CD14-positive monocyte (primary cell): Measurements from ENCODE around the gene FEM1C. TPM values are rescaled to one million over a fixed set of nuclear protein-coding genes. Genes with fewer than 3 reads are reported as not detected.
A peak's percentile ranks its signal among the peaks of the same experiment; 100 is the strongest.

Experiments
- DNase-seq, 3 donors: peaks; one replicate each; pipeline ENCODE4 v3.0.0-alpha.2; 2011 to 2022
- H2AFZ ChIP-seq: 2 replicates; pipeline ENCODE4 v1.6.0; 2012; ENCODE audit warnings: mild to moderate bottlenecking, low read depth, low read length, inconsistent platforms; ENCODE audit not compliant: insufficient read depth, poor library complexity, severe bottlenecking
- H3K27ac ChIP-seq, 2 donors: 1 replicate in 1 of 2; 2 replicates in 1 of 2; pipeline ENCODE4 v1.5.1; 2012 to 2013; ENCODE audit warnings: low read length in 2 of 2, control low read depth in 1 of 2, inconsistent platforms in 1 of 2, low read depth in 1 of 2, mild to moderate bottlenecking in 1 of 2
- H3K27me3 ChIP-seq, 2 donors: one replicate each; pipeline versions ENCODE4 v1.6.0 to v1.6.1; 2011 to 2013; ENCODE audit warnings: low read length in 2 of 2; ENCODE audit not compliant: control insufficient read depth in 2 of 2, insufficient read depth in 2 of 2
- H3K36me3 ChIP-seq, 2 donors: replicated peaks in 1 of 2; 1 replicate in 1 of 2; 2 replicates in 1 of 2; pipeline versions ENCODE4 v1.5.1 to v1.6.1; 2012 to 2013; ENCODE audit warnings: low read length in 2 of 2, control low read depth in 1 of 2, inconsistent platforms in 1 of 2, mild to moderate bottlenecking in 1 of 2; ENCODE audit not compliant: insufficient read depth in 2 of 2, control insufficient read depth in 1 of 2
- H3K4me1 ChIP-seq, 2 donors: 1 replicate in 1 of 2; 2 replicates in 1 of 2; pipeline versions ENCODE4 v1.5.1 to v1.6.1; 2012 to 2013; ENCODE audit warnings: low read length in 2 of 2, control low read depth in 1 of 2, inconsistent platforms in 1 of 2, mild to moderate bottlenecking in 1 of 2, moderate library complexity in 1 of 2; ENCODE audit not compliant: insufficient read depth in 2 of 2, control insufficient read depth in 1 of 2
- H3K4me2 ChIP-seq: replicated peaks from 2 replicates; pipeline ENCODE3; 2012; ENCODE audit warnings: low read length, moderate library complexity, mild to moderate bottlenecking; ENCODE audit not compliant: poor library complexity, severe bottlenecking; ENCODE audit errors: extremely low read depth
- H3K4me3 ChIP-seq, 3 experiments: fragments of 200-600 bp in 1 of 3; sonication (generic) in 1 of 3; replicated peaks in 1 of 3; 1 replicate in 2 of 3; 2 replicates in 1 of 3; pipeline ENCODE4 v1.5.1; 2011 to 2013; ENCODE audit warnings: low read length in 3 of 3, mild to moderate bottlenecking in 3 of 3, control low read depth in 2 of 3, low read depth in 2 of 3, inconsistent platforms in 1 of 3, moderate library complexity in 1 of 3
- H3K79me2 ChIP-seq: 2 replicates; pipeline ENCODE4 v1.6.0; 2012; ENCODE audit warnings: mild to moderate bottlenecking, control low read depth, inconsistent platforms, low read length, moderate library complexity; ENCODE audit not compliant: insufficient read depth
- H3K9ac ChIP-seq: 2 replicates; pipeline ENCODE4 v1.6.0; 2017; ENCODE audit warnings: low read length, mild to moderate bottlenecking; ENCODE audit not compliant: insufficient read depth, poor library complexity, severe bottlenecking
- H3K9me3 ChIP-seq, 2 donors: replicated peaks in 1 of 2; 1 replicate in 1 of 2; 2 replicates in 1 of 2; pipeline versions ENCODE4 v1.5.1 to v1.6.1; 2012 to 2013; ENCODE audit warnings: low read length in 2 of 2, control low read depth in 1 of 2; ENCODE audit not compliant: control insufficient read depth in 1 of 2, insufficient read depth in 1 of 2
- H4K20me1 ChIP-seq: 2 replicates; pipeline ENCODE4 v1.6.0; 2012; ENCODE audit warnings: mild to moderate bottlenecking, low read length, control low read depth, moderate library complexity; ENCODE audit not compliant: insufficient read depth
- H3K27ac Mint-ChIP-seq, 7 donors: one replicate each; pipeline ENCODE4 v1.8.0; 2020; ENCODE audit warnings: mild to moderate bottlenecking in 7 of 7, mixed read lengths in 7 of 7, moderate library complexity in 6 of 7, inconsistent platforms in 2 of 7
- H3K27me3 Mint-ChIP-seq, 3 donors: one replicate each; pipeline ENCODE4 v1.8.0; 2021 to 2022; ENCODE audit warnings: low read depth in 3 of 3, mild to moderate bottlenecking in 3 of 3, mixed read lengths in 3 of 3, moderate library complexity in 3 of 3, inconsistent platforms in 1 of 3
- H3K36me3 Mint-ChIP-seq, 2 donors: one replicate each; pipeline ENCODE4 v1.8.0; 2020; ENCODE audit warnings: mixed read lengths in 2 of 2, inconsistent platforms in 1 of 2, mild to moderate bottlenecking in 1 of 2
- H3K4me1 Mint-ChIP-seq: one replicate; pipeline ENCODE4 v1.8.0; 2020; ENCODE audit warnings: mild to moderate bottlenecking, mixed read lengths
- H3K4me3 Mint-ChIP-seq, 2 donors: one replicate each; pipeline ENCODE4 v1.8.0; 2020; ENCODE audit warnings: mild to moderate bottlenecking in 2 of 2, mixed read lengths in 2 of 2, moderate library complexity in 1 of 2
- H3K9me3 Mint-ChIP-seq, 7 donors: one replicate each; pipeline ENCODE4 v1.8.0; 2020 to 2022; ENCODE audit warnings: mixed read lengths in 7 of 7, mild to moderate bottlenecking in 6 of 7, moderate library complexity in 6 of 7, inconsistent platforms in 2 of 7
- WGBS: methylation state at CpG from one replicate; pipeline ENCODE4 v1.1.5; 2013; ENCODE audit warnings: missing lambda C conversion rate; ENCODE audit not compliant: insufficient coverage; 5-methylcytosine and 5-hydroxymethylcytosine counted together
- intact Hi-C, 2 donors: fragments of 100-400 bp; cut with micrococcal nuclease; formaldehyde crosslinking; loops; one replicate each; pipeline versions ENCODE4 v1.15.0 to v1.15.1; 2023
- polyA plus RNA-seq, 3 donors: library from polyadenylated mRNA; depleted of rRNA in 1 of 3; unstranded in 2 of 3; stranded (reverse) in 1 of 3; fragments of 300-500 nt in 2 of 3; fragments of >200 nt in 1 of 3; fragmentation: Illumina TruSeq in 2 of 3; gene quantifications; 1 replicate in 2 of 3; 2 replicates in 1 of 3; pipeline ENCODE4 v1.2.3, GENCODE V29; 2012 to 2021
- TF ChIP-seq, protein P1 (sequence below): fragments of 200-600 bp; IDR thresholded peaks from one replicate; pipeline ENCODE4 v1.8.0; 2022; ENCODE audit warnings: antibody characterized with exemption, mild to moderate bottlenecking

Gene FEM1C
- polyA plus RNA-seq, 3 donors = 2.5 to 18.2 (median 2.6) TPM

DNA sequence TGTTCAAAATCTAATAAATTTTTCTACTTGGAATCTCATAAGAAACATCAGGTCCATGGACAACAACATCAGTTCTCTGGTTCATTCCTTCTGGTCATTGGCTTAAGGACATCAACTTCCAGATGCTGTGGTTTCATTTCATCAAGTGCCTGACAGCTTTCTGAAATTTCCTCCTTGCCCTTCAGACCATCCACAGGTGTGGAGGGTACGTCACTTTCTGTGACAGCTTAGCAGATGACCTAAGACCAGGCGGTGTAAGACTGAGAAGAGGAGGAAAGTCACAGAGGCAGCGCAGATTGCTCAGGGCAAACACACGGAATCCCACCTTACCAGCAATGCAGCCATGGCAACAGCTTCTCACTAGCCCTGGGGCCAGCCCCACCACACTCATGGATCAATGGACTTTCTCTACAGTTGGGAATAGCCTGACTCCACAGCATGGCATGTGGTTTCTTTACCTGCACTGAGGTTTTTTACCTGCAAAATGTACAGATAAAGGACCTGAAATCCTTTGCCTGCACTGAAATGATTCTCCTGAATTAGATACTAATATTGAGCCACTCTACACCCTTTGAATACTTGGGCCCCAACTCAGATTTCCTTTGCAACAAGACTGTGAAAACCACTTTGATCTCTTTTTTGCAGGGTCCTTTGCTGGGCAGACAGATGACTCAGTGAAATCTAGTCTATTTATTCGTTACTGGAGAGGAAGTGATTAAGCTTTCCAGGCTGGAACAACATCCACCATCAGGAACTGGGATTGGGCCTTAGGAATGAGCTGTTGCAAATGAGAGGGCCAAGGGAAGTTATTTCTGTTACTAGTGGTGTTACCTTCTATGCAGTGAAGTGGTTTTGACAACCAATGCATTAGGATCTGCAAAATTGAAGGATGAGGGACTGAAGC is 30.8 kb upstream of the FEM1C start:
- Histone ChIP-seq H3K36me3 (peaks cover 2 to 19% of the 10 kb centered on the region in 2 donors), H3K4me2 (no peak overlapping the region), H2AFZ (no peak overlapping the region), H3K79me2 (no peaks in the 10 kb centered on the region), H3K4me3 (no peak overlapping the region), H3K27me3 (no peaks in the 10 kb centered on the region), H3K4me1 (no peaks in the 10 kb centered on the region), H3K27ac (no peak overlapping the region), H4K20me1 (peaks cover 52% of the 10 kb centered on the region), H3K9me3 (no peaks in the 10 kb centered on the region), H3K9ac (no peak overlapping the region)
- Mint-ChIP-seq H3K4me1 (peaks cover 8% of the 10 kb centered on the region), H3K4me3 (no peak overlapping the region), H3K27ac (peak overlapping the region in 1 of 7 donors; percentile 15), H3K9me3 (peaks cover 0 to 7% (median 3%) of the 10 kb centered on the region in 7 donors), H3K27me3 (peaks cover 0 to 2% (median 0%) of the 10 kb centered on the region in 3 donors), H3K36me3 (peaks cover 20 to 24% of the 10 kb centered on the region in 2 donors)
- TF ChIP-seq, protein P1, sequence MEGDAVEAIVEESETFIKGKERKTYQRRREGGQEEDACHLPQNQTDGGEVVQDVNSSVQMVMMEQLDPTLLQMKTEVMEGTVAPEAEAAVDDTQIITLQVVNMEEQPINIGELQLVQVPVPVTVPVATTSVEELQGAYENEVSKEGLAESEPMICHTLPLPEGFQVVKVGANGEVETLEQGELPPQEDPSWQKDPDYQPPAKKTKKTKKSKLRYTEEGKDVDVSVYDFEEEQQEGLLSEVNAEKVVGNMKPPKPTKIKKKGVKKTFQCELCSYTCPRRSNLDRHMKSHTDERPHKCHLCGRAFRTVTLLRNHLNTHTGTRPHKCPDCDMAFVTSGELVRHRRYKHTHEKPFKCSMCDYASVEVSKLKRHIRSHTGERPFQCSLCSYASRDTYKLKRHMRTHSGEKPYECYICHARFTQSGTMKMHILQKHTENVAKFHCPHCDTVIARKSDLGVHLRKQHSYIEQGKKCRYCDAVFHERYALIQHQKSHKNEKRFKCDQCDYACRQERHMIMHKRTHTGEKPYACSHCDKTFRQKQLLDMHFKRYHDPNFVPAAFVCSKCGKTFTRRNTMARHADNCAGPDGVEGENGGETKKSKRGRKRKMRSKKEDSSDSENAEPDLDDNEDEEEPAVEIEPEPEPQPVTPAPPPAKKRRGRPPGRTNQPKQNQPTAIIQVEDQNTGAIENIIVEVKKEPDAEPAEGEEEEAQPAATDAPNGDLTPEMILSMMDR = no peak
- 88% methylated on average over 1 of the region's 5 CpGs for WGBS
- DNase-seq = no peak
- intact Hi-C loops = no loop called here

DNA sequence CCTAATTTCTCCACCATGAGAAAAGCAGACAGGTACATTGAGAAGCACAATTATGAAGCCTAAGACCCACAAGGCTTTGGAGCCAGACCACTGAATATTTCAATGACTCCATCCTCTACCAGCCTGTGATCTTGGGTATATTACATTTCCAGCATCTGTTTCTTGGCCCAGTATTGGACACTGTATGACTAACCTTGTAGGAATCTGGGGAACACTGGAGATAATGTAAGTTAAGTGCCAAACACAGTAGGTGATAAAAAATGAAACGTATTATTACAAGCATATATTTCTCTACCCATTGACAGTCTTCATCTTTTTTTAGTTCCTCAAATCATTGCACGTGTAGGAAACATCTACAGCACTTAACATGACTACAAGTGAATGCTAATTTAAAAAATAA is 28.6 kb upstream of the FEM1C start:
- no peaks in the 10 kb centered on the region for H3K36me3 ChIP-seq
- no peak overlapping the region for H3K9ac ChIP-seq
- H3K27me3 ChIP-seq = no peaks in the 10 kb centered on the region
- no peak overlapping the region for H3K4me2 ChIP-seq
- no peaks in the 10 kb centered on the region for H3K9me3 ChIP-seq
- H3K4me1 ChIP-seq = no peaks in the 10 kb centered on the region
- H3K27ac Mint-ChIP-seq = no peak overlapping the region
- no peaks in the 10 kb centered on the region for H3K79me2 ChIP-seq
- H2AFZ ChIP-seq = no peak overlapping the region
- H3K27ac ChIP-seq = no peak overlapping the region
- WGBS = no CpG with 5 or more reads among the region's 2 CpGs
- no peak overlapping the region for H3K4me3 ChIP-seq
- H3K36me3 Mint-ChIP-seq = peaks cover 8 to 9% of the 10 kb centered on the region in 2 donors
- peaks cover 32% of the 10 kb centered on the region for H4K20me1 ChIP-seq
- DNase-seq = no peak
- TF ChIP-seq, protein P1 = no peak
- H3K4me1 Mint-ChIP-seq = peaks cover 5% of the 10 kb centered on the region
- no peak overlapping the region for H3K4me3 Mint-ChIP-seq
- peaks cover 0 to 2% (median 0%) of the 10 kb centered on the region in 3 donors for H3K27me3 Mint-ChIP-seq
- peaks cover 0 to 5% (median 1%) of the 10 kb centered on the region in 7 donors for H3K9me3 Mint-ChIP-seq
- intact Hi-C loops = no loop called here
